COLO668 (cell line): ENCODE measurements around the gene DSTN.
A peak's percentile ranks its signal among the peaks of the same experiment; 100 is the strongest.
"Not testable (repeated sequence)": the region's sequence is repeated elsewhere in the genome, so short reads cannot be mapped to it uniquely, and the experiment has no call there.

Experiments
- DNase-seq: peaks from one replicate; lab custom pipeline; 2025; ENCODE audit not compliant: unreplicated experiment; lab: John Stamatoyannopoulos, UW

DSTN gene

DNA sequence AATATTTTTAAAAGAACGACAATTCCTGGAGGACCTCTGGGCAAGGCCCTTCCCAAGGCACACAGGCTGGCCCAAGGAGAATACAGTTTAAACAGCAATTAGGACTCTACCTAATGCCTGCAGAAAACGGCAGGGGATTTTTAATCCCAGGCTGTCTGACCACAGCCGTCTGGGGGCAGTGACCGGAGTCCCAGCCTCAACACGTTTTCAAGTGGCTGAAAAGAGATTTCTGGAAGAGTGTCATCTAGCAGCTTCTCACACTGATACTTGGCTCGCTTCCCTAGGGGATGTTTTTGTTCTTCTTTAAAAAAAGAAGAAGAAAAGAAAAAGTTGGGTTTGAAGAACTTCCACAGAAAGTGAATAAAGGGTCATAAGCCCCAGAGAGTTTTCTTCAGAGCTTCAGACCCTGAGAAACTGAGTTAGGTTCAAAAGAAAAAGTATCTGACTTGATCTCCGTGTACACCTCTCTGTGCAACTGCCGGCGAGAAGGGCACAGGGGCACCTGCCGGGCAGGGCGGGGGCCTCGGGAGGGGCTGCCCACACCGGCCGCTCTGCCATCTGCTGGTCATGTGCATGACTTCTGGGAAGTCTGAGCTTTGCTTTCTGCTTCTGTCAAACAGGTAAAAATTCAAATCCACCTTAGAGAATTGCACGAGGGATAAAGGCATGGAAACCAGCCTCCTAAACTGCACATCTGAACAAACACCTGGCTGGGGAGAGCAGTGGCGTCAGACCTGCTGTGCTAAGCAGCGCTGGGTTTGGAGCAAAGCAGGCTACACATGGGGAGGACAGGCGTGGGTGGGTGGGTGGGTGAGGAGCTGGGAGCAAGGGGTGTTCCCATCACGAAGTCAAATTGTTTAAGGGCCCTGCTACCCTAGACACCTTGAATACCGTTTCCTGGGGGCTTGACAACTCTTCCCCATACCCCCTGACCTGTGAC is 79.2 kb downstream of the DSTN start:
- DNase-seq: peak; percentile 89

DNA sequence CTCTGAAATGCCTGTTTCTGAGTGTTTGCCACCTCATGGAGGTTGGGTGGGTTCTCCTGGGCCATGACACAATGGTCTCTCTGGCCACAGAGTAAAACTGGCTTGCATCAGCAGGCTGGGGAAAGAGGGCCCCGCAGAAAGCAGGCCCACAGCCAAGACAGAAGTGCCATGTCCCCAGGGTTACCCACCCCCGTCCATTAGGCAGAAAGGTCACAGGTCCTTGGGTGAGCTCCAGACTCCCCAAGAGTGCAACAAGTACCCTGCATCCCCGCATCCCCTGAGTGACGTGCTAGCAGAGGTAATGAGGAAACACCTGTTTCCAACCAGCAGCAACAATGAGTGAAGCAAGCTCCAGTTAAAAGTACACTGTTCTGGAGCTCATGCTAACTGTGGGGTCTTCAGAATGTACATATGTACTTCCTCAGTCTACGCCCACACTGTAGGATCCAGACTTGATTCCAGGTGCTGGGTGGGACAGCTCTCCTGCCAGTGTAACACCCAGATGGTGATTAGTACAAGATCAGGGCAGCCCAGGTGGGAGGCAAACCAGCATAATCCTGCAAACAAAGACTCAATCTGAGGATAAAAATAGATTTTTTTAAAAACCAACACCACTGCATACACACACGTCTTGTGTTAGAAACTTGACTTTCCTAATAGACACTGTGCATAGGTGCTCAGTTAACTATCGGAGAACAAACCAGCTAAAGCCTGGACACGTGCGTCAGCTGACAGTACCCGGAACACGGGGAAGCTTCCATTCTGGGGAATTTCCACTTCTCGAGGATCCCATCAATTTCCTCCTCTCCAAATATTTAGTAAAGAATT is 80.6 kb downstream of the DSTN start:
- DNase-seq: no peak

DNA sequence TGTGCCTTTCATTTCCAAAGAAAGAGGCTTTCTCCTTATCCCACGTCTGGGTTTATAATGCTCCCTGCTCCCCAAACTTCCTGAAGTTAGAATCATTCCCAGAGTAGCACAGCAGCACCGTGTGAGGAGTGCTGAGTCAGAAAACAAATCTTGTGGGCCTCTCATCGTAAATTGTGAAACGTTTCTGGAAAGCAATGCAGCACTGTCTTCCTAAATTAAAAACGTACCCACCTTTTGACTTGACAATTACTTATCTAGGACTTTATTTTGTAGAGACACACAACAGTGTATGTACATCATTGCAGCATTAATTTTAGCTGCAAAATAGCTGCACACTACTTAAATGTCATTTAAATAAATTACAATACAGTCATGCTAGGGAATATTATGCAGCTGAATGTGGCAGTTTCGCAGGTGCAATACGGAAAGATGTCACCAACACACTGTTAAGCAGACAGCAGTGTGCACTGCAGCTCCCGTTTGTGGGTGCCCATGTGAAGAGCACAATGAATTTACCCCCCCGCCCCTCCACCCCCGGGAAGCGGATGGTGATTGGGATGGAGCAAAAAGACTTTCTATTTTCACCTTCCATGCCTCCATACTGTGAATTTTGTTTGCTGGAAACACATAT is 81.4 kb downstream of the DSTN start:
- no peak for DNase-seq

DNA sequence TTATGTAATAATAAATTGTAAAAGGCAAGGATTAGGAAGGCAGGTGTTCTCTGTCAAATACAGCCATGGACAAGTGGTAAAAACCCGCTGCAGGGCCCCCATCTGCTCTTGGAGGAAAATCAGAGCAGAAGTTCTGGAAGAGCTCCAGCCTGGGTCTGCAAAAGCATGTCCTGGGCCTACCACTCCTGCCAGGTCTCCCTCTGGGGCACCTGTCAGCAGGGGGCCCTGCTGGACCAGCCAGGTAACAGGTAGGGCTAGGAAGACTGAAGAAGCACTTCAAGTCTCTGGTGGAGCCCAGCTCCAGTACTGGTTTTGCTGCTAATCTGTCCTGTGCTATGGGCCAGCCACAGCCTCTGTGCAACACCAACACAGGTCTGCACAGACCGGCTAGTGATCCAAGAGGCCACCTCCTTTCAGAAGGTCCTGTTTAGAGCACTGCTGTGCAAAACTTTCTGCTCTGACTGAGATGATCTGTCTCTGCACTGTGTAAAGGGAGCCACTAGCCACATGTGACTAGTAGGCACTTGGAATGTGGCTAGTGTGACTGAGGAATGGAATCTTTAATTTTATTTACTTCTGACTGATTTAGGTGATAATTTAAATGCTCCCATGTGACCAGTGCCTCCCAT is 82.0 kb downstream of the DSTN start:
- peak; percentile 24 for DNase-seq

DNA sequence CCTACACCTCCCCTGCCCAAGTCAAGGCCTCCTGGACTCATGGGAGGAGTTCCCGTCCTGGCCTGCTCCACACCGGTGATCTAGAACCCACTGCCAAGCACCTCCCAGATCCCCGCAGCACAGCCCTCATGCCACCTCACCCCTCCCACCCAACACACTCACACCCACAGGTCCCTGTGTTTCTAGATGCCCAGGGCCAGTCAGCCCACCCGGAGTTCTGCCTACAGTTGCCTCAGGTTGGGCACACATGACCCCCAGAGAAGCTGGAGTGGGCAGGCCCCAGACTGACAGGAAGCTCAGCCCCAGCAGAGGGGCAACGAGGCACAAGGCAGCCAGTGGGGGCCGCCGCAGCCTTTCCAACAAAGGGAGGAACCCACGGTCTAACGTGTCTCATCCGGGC is 82.5 kb downstream of the DSTN start:
- no peak for DNase-seq

DNA sequence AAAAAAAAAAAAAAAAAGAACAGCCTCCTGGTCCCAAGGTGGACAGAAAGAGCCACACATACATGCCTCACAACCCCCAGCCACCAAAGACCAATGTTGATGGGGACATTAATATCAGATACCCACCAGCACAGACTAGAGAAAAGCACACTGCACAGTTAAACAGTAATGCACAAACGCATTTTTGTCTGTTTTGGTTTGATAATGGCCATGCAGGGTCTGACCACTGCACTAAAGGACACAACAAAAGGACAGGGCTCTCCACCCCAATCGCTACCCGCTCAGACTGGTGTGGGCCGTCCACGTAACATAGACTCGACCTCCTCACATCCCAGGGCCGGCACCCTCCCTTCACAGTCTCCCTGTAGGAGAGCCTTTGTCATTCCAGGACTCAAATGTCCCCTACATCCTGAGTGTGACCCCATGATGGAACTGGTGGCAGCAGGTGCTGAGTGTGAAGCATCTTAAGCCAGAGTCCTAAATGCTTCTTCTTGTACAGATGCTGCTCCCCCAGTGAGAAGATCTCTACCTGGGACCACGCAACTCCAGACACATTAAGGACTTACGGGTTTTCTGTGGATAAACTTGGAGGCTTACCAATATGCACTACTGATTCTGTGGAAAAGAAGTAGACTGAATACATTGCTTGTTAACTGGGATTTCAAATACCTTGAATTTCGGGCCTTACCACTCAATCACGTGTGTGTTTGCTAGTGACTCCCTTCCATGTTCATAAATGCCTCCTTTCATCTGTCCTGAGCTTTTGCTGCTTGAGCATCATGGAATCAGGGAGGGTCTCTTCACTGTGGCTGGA is 84.2 kb downstream of the DSTN start:
- DNase-seq: no peak

DNA sequence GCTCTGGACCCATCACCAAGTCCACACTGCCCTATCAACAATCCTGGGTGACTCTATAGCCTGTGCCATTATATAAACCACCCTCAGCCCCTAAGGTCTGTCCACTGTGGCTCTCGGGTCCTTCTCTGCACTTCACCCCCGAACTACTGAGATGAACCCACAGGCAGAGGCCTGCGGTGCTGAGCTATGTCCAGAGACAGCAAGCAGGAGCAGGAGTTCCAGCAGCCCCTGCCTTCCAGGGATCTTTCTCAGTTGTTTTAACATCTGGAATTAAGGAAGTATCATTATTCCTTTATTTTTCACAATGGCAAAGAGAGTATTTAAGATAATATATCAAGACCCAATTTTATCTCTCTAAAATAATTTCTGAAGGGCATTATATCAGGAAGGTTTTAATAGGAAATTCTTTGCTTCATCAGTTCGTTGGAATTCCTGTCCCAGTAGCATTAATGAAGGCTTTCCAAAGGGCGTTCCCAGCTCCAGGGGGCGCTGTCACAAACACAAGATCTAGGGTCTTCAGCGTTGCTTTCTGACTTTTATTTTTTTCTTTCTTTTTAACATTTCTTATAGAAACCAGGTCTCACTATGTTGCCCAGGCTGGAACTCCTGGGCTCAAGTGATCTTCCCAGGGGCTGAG is 84.9 kb downstream of the DSTN start:
- DNase-seq: peak; percentile 23

DNA sequence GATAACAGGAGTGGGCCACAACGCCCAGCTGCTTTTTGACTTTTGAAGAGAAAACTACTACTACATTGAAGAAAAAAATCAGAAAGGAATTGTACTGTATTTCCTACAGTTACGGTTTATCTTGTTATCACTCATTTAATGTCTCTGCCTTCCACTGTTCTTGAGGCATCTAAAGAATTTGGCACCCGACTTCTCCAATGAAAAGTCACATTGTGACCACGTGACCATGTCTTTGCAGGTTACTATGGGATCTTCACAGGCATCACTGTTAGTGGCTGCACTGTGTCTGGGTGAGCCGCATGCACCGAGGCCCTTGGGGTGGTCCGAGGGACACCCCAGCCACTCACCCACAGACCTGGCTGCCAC is 85.4 kb downstream of the DSTN start:
- no peak for DNase-seq

DNA sequence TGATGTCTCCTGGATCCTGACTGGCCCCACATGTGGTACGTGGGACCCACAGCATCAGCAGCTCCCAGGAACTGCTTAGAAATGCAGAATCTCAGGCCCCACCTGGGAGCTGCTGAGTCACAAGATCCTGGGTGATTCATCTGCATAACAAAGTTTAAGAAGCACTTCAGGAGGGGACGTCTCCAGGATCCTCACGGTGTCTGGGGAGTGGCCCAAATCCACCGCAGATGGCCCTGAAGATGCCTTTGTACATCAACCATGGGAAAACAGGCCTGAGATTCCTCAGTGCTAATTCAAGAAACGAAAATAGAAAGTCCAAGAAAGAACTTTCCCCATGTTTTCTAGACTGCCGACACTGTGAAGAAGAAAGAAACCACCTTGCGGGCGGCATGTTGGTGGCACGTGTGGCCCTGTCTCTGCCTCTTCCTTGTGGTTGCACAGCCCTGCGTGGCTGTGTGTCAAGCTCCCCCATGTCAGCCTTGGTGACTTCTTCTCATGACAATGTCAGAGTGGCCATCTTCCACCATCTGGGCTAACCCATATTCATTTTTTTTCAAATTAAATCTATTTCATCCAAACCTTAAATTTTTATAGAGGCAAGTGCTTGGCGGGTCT is 86.1 kb downstream of the DSTN start:
- DNase-seq: no peak

DNA sequence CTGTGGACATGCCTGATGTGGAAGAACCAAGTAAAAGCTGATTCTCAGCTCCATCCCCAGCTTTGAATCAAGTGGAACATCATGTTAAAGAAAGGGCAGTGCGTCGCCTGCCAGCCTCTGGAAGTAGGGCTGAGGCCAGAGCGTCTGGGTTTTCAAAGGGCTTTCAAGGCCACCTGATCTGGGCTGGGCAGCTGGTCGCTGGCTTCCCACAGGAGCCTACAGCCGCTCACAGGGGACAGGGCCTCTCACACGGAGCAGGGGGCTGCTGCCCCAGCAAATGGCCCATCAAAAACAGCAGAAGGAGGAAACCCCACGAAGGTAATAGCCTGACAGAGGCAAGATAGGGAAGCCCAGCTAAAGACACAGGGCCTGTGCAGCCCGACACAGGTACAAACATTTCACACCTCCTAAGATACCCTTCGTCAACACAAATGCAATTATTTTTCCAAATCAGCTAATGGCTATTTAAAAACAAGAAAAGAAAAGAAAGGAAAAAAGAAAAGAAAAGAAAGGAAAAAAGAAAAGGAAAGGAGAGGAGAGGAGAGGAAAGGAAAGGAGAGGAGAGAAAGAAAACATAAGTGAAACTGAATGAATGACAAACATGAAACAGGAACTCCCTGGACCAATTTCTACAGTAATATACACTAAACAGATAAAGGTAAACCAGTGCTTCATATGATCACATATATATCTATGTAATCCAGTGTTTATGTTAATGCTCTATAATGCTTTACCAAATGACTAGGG is 87.4 kb downstream of the DSTN start:
- no peak for DNase-seq

DNA sequence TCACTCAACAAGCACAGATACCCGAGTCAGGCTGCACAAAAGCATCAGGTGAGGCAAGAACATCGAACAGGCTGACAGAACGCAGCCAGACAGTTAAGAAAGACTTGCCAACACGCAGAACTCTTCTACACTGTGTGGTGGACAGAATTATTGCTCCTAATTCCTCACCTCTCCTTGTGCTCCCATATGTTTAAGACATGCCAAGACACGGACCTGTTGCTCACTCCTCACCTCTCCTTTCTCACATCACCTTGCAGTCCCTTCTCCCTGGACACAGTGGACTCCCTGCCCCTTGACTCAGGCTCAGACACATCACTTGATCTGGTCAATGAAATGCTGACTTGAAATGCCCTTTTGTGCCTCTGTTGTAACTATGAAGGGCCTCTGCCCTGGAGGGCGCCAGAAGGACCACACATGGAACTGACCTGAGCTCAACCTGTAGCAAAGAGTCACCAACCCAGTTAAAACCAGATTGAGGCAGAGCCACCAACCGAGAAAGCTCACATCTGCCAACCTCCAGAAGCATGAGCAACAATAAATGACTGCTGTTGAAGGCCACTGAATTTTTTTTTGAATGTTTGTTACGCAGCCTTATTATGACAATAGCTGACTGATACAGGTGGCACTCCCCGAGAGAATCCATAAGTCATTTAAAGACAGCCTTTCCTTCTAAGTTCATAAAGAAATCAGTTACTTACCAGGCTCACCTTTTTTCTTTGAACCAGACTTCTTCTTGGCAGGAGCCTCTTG is 88.2 kb downstream of the DSTN start:
- no peak for DNase-seq

DNA sequence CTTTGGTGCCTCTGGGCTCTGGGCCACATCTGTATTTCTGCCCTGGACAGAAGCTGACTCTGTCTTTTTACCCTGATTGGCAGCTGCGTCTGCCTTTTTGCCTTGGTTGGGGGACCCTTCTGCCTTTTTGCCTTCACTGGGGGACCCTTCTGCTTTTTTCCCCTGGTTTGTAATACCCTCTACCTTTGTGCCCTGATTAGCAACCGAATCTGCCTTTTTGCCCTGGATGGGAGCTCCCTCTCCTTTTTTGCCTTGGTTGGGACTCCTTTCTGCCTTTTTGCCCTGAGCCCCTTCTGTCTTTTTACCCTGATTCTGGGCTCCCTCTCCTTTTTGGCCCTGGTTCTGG is 88.7 kb downstream of the DSTN start:
- DNase-seq: no peak

DNA sequence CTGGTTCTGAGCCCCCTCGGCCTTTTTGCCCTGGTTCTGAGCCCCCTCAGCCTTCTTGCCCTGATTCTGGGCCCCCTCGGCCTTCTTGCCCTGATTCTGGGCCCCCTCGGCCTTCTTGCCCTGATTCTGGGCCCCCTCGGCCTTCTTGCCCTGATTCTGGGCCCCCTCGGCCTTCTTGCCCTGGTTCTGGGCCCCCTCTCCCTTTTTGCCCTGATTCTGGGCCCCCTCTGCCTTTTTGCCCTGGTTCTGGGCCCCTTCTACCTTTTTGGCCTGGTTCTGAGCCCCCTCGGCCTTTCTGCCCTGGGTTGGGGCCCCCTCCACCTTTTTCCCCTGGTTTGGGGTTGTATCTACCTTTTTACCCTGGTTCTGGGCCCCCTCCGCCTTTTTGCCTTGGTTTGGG is 89.5 kb downstream of the DSTN start:
- DNase-seq: not testable (repeated sequence)
